ENCODE data around the gene SOBP.
"Not testable (repeated sequence)": the region's sequence is repeated elsewhere in the genome, so short reads cannot be mapped to it uniquely, and the experiment has no call there.

The SOBP gene

GRCh38 chr6:107489636-107490565, at the start of gene SOBP:
SOBP (plus strand) TSS chr6:107490117; CDS start chr6:107490617, 500 bp downstream.
- peak; percentile 71 for DNase-seq (ENCODE audit: low spot score)

GRCh38 chr6:107440936-107441335, 49.0 kb upstream of the SOBP start:
- no peak for DNase-seq (ENCODE audit: low spot score)

GRCh38 chr6:107441682-107442081, 48.2 kb upstream of the SOBP start:
- DNase-seq (ENCODE audit: low spot score): no peak

- DNase-seq (ENCODE audit: low spot score): no peak
These were observed 46.8 kb upstream of the SOBP start for GRCh38 chr6:107442938-107443607.

- DNase-seq (ENCODE audit: low spot score): no peak
These were observed 46.2 kb upstream of the SOBP start for GRCh38 chr6:107443608-107444267.

- DNase-seq (ENCODE audit: low spot score): no peak
These were observed 45.6 kb upstream of the SOBP start for GRCh38 chr6:107444277-107444676.

GRCh38 chr6:107447663-107448216, 42.2 kb upstream of the SOBP start:
- DNase-seq (ENCODE audit: low spot score): no peak

GRCh38 chr6:107448776-107449175, 41.1 kb upstream of the SOBP start:
- DNase-seq (ENCODE audit: low spot score): no peak

GRCh38 chr6:107458672-107459282, 31.1 kb upstream of the SOBP start:
- DNase-seq (ENCODE audit: low spot score): peak; percentile 52

- DNase-seq (ENCODE audit: low spot score): peak; percentile 97
These were observed 30.4 kb upstream of the SOBP start, which contains the start of gene PDSS2 for GRCh38 chr6:107459283-107460082. PDSS2 (minus strand) TSS chr6:107459564; CDS start chr6:107459285, 279 bp downstream.

GRCh38 chr6:107460083-107460631, 29.8 kb upstream of the SOBP start:
- DNase-seq (ENCODE audit: low spot score): no peak

- no peak for DNase-seq (ENCODE audit: low spot score)
These were observed 23.9 kb upstream of the SOBP start for GRCh38 chr6:107466062-107466461.

GRCh38 chr6:107470364-107470763, 19.6 kb upstream of the SOBP start:
- DNase-seq (ENCODE audit: low spot score): no peak

GRCh38 chr6:107473660-107474059, 16.3 kb upstream of the SOBP start:
- no peak for DNase-seq (ENCODE audit: low spot score)

GRCh38 chr6:107475360-107475759, 14.6 kb upstream of the SOBP start:
- not testable (repeated sequence) for DNase-seq (ENCODE audit: low spot score)

GRCh38 chr6:107475826-107476225, 14.1 kb upstream of the SOBP start:
- DNase-seq (ENCODE audit: low spot score): not testable (repeated sequence)

GRCh38 chr6:107479089-107479690, 10.7 kb upstream of the SOBP start:
- DNase-seq (ENCODE audit: low spot score): no peak

GRCh38 chr6:107485157-107485556, 4.8 kb upstream of the SOBP start:
- no peak for DNase-seq (ENCODE audit: low spot score)

- DNase-seq (ENCODE audit: low spot score): peak; percentile 15
These were observed 1.6 kb upstream of the SOBP start for GRCh38 chr6:107488174-107488874.
